ENCODE data around the gene SESN2. TPM values are rescaled to one million over a fixed set of nuclear protein-coding genes. Genes with fewer than 3 reads are reported as not detected.

The SESN2 gene
- polyA plus RNA-seq, 2 of the 4 experiments (the other 2 are of a cell fraction) = 5.2 to 16.6 TPM

DNA sequence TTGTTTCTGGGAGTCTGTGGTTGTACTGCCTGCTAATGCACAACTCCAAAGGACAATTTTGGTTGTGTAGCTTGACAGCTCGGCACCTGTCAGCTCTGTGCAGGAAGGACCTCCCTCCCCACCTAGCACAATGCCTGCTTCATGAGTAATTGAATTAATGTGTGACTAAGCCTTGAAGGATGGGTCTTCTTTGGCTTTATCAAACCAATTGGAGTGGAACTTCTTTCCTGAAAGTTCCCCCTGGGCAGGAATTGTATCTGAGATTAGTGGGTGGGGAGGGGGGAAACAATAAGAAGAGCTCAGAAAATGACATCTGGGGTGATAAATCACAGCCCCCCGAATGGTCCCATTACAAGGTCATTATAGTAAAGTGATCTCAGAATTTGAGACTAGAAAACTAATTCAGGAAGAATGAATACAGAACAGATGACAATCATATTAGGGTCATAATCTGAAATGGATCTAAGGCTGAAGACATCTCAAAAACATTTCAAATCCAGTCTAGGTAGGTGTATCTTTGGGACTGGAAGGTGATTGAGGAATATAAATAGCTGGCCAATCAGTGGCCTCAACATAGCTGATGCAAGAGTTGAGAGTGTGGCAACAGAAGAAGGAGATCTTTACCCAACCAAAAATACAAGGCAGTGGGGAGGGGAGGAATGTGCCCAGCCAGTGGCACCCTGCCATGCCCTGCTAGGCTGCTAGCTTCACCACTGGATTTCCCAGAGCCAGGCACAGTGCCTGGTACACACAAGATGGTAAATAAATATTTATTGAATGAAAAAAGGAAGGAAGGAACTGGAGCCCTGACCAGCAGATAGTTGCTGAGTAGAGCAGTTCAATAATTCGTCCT is 10.1 kb upstream of the SESN2 start:
- POLR2A ChIA-PET = interaction anchor here (0.5 to 2.0 kb wide), 19 partner anchors 10 to 399 kb away, joined by 3 to 25 read pairs (median 3); partner anchors contain the start of genes ATP5IF1, MED18, PHACTR4 and RNU11

GRCh38 chr1:28249866-28250295 is 9.4 kb upstream of the SESN2 start:
- 47% methylated on average over 4 of the region's 4 CpGs for WGBS (ENCODE audit: missing lambda C conversion rate)
- Histone ChIP-seq H3K9me3 (no peaks in the 10 kb centered on the region), H3K4me3 (no peak overlapping the region), H3K4me2 (peak overlapping the region; percentile 90), H3K4me1 (peaks cover 45% of the 10 kb centered on the region), H3K27ac (peak overlapping the region; percentile 74 to 85)
- ChIA-PET POLR2A (interaction anchor here (0.6 to 2.0 kb wide), 7 partner anchors 9 to 399 kb away, joined by 3 to 25 read pairs (median 5); partner anchors contain the start of genes MED18, PHACTR4, RNU11 and SESN2), CTCF (interaction anchor here (1.3 to 4.8 kb wide), 10 partner anchors 9 to 160 kb away, joined by 3 to 47 read pairs (median 15); partner anchors contain the start of genes MED18, PHACTR4 and SESN2)
- no peak for ATAC-seq
- FAIRE-seq = no peak
- TF ChIP-seq ZFP36 (IDR thresholded peaks at IDR 0.05; ENCODE audit: borderline replicate concordance, partially characterized antibody) (no peak), JUN (IDR thresholded peaks at IDR 0.05) (0 out of 5 replicates have a peak, but pooled peaks of 1 of the 2 experiments have one; percentile 2), MAFK (IDR thresholded peaks at IDR 0.05; ENCODE audit: partially characterized antibody) (peak; percentile 87)
- DNase-seq (ENCODE audit: low read depth in 1 of 2, low spot score in 1 of 2) = no peak

More for the DNA sequence above, 10.1 kb upstream of the SESN2 start:
- ATAC-seq = peak; percentile 30 to 68
- WGBS (ENCODE audit: missing lambda C conversion rate) = 16% methylated on average over 3 of the region's 3 CpGs
- peak overlapping the region; percentile 90 for H3K4me2 ChIP-seq
- H3K9me3 ChIP-seq = no peaks in the 10 kb centered on the region
- CTCF ChIA-PET = interaction anchor here (0.6 to 4.8 kb wide), 39 partner anchors 10 to 374 kb away, joined by 3 to 47 read pairs (median 5); partner anchors contain the start of genes ATP5IF1, DNAJC8, MED18 and PHACTR4
- DNase-seq (ENCODE audit: low read depth in 1 of 2, low spot score in 1 of 2) = peak; percentile 57 to 83
- TF ChIP-seq EP300 (IDR thresholded peaks at IDR 0.05) (0 out of 5 replicates have a peak, but pooled peaks of 1 of the 2 experiments have one; percentile 16), HOXB13 (CRISPR knock-in tag; IDR thresholded peaks at IDR 0.05; ENCODE audit: low read depth) (no peak), JUN (IDR thresholded peaks at IDR 0.05) (peak; percentile 29 to 56; a peak in 2 of 5 replicates), CEBPB (IDR thresholded peaks at IDR 0.05) (peak; percentile 70 to 76; a peak in 3 of 4 replicates), MAFK (IDR thresholded peaks at IDR 0.05; ENCODE audit: partially characterized antibody) (no peak)
- TF ChIP-seq, protein P1, sequence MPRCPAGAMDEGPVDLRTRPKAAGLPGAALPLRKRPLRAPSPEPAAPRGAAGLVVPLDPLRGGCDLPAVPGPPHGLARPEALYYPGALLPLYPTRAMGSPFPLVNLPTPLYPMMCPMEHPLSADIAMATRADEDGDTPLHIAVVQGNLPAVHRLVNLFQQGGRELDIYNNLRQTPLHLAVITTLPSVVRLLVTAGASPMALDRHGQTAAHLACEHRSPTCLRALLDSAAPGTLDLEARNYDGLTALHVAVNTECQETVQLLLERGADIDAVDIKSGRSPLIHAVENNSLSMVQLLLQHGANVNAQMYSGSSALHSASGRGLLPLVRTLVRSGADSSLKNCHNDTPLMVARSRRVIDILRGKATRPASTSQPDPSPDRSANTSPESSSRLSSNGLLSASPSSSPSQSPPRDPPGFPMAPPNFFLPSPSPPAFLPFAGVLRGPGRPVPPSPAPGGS (IDR thresholded peaks at IDR 0.05) = 0 out of 3 replicates have a peak, but pooled peaks have one; percentile 21
- H3K4me1 ChIP-seq = peaks cover 45% of the 10 kb centered on the region
- no peak for FAIRE-seq
- peak overlapping the region; percentile 29; the same call in 1 of the 3 replicates for H3K4me3 ChIP-seq
- peak overlapping the region; percentile 74 to 85 for H3K27ac ChIP-seq

- FAIRE-seq = no peak
- Histone ChIP-seq H3K27ac (0 out of 6 replicates have a peak overlapping the region, but pooled peaks of 1 of the 2 experiments have one; percentile 28), H3K4me1 (peaks cover 17% of the 10 kb centered on the region), H3K4me3 (no peak overlapping the region), H3K9me3 (no peaks in the 10 kb centered on the region), H3K4me2 (no peak overlapping the region)
- DNase-seq (ENCODE audit: low read depth in 1 of 2, low spot score in 1 of 2) = no peak
- CTCF ChIA-PET = interaction anchor here (0.6 to 5.3 kb wide), 3 partner anchors 8 to 104 kb away, joined by 4 to 34 read pairs (median 6); no protein-coding TSS in a partner anchor
- POLR2A ChIA-PET = interaction anchor here (0.7 kb wide), 1 partner anchor 10 kb away, joined by 3 read pairs; no protein-coding TSS in a partner anchor
- 72% methylated on average over 6 of the region's 6 CpGs for WGBS (ENCODE audit: missing lambda C conversion rate)
- no peak for ATAC-seq
- TF ChIP-seq NR3C1 (IDR thresholded peaks at IDR 0.05) = no peak
- TF ChIP-seq, protein P2, sequence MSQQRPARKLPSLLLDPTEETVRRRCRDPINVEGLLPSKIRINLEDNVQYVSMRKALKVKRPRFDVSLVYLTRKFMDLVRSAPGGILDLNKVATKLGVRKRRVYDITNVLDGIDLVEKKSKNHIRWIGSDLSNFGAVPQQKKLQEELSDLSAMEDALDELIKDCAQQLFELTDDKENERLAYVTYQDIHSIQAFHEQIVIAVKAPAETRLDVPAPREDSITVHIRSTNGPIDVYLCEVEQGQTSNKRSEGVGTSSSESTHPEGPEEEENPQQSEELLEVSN (IDR thresholded peaks at IDR 0.05; ENCODE audit: borderline replicate concordance, low read depth) = no peak
- TF ChIP-seq ATOH8 (CRISPR knock-in tag; IDR thresholded peaks at IDR 0.05; ENCODE audit: low read depth) = no peak
- no peak for TF ChIP-seq CBX2 (IDR thresholded peaks at IDR 0.05; ENCODE audit: borderline replicate concordance, low read depth)
- TF ChIP-seq NFE2L2 (conservative IDR thresholded peaks at IDR 0.05; ENCODE audit: low read length) = no peak
- TF ChIP-seq ZC3H11A (IDR thresholded peaks at IDR 0.05) = no peak
- no peak for TF ChIP-seq EHMT2 (IDR thresholded peaks at IDR 0.05; ENCODE audit: low read depth)
- no peak for TF ChIP-seq JUNB (IDR thresholded peaks at IDR 0.05)
- TF ChIP-seq, protein P3, sequence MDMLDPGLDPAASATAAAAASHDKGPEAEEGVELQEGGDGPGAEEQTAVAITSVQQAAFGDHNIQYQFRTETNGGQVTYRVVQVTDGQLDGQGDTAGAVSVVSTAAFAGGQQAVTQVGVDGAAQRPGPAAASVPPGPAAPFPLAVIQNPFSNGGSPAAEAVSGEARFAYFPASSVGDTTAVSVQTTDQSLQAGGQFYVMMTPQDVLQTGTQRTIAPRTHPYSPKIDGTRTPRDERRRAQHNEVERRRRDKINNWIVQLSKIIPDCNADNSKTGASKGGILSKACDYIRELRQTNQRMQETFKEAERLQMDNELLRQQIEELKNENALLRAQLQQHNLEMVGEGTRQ (IDR thresholded peaks at IDR 0.05) = no peak
- no peak for TF ChIP-seq MAFK (IDR thresholded peaks at IDR 0.05; ENCODE audit: partially characterized antibody)
- TF ChIP-seq SMC3 (IDR thresholded peaks at IDR 0.05) = no peak
- no peak for TF ChIP-seq RFX5 (IDR thresholded peaks at IDR 0.05)
- TF ChIP-seq, protein P4, sequence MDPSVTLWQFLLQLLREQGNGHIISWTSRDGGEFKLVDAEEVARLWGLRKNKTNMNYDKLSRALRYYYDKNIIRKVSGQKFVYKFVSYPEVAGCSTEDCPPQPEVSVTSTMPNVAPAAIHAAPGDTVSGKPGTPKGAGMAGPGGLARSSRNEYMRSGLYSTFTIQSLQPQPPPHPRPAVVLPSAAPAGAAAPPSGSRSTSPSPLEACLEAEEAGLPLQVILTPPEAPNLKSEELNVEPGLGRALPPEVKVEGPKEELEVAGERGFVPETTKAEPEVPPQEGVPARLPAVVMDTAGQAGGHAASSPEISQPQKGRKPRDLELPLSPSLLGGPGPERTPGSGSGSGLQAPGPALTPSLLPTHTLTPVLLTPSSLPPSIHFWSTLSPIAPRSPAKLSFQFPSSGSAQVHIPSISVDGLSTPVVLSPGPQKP (IDR thresholded peaks at IDR 0.05; ENCODE audit: low read depth, low read length) = no peak
- no peak for TF ChIP-seq POLR2AphosphoS2 (conservative IDR thresholded peaks at IDR 0.05; ENCODE audit: low read length)
- TF ChIP-seq EP300 (IDR thresholded peaks at IDR 0.05) = no peak
- no peak for TF ChIP-seq FOSB (CRISPR knock-in tag; IDR thresholded peaks at IDR 0.05)
- TF ChIP-seq, protein P5, sequence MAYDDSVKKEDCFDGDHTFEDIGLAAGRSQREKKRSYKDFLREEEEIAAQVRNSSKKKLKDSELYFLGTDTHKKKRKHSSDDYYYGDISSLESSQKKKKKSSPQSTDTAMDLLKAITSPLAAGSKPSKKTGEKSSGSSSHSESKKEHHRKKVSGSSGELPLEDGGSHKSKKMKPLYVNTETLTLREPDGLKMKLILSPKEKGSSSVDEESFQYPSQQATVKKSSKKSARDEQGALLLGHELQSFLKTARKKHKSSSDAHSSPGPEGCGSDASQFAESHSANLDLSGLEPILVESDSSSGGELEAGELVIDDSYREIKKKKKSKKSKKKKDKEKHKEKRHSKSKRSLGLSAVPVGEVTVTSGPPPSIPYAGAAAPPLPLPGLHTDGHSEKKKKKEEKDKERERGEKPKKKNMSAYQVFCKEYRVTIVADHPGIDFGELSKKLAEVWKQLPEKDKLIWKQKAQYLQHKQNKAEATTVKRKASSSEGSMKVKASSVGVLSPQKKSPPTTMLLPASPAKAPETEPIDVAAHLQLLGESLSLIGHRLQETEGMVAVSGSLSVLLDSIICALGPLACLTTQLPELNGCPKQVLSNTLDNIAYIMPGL (CRISPR knock-in tag; IDR thresholded peaks at IDR 0.05; ENCODE audit: borderline replicate concordance) = no peak
Observed at GRCh38 chr1:28256197-28256827, 3.0 kb upstream of the SESN2 start.

All from A549 (cell line).